Coronary artery (tissue), 2 donors: ENCODE measurements around the gene TRIM10.
"Not testable (repeated sequence)": the region's sequence is repeated elsewhere in the genome, so short reads cannot be mapped to it uniquely, and the experiment has no call there.

Experiments used
- DNase-seq: peaks from one replicate; pipeline ENCODE4 v3.0.0-alpha.2; 2017; ENCODE audit warnings: low spot score
- H3K27ac ChIP-seq, 2 donors: fragments of 200-600 bp; sonication (generic); one replicate each; pipeline ENCODE4 v1.5.1; 2016 to 2019
- H3K4me3 ChIP-seq: fragments of 200-600 bp; sonication (generic); 2 replicates; pipeline ENCODE4 v1.5.1; 2016; ENCODE audit warnings: mild to moderate bottlenecking, moderate library complexity
- CTCF ChIP-seq: fragments of 200-600 bp; sonication (generic); IDR thresholded peaks from one replicate; pipeline ENCODE4 v1.5.1; 2019; ENCODE audit warnings: antibody characterized with exemption

TRIM10 gene

GRCh38 chr6:30145818-30146217, 15.2 kb downstream of the TRIM10 start:
- TF ChIP-seq CTCF, result no peak
- Histone ChIP-seq H3K4me3 (no peak overlapping the region), H3K27ac (no peak overlapping the region)
- no peak for DNase-seq

GRCh38 chr6:30144811-30145210, 16.2 kb downstream of the TRIM10 start:
- Histone ChIP-seq H3K4me3 (no peak overlapping the region), H3K27ac (no peak overlapping the region)
- no peak for DNase-seq
- no peak for TF ChIP-seq CTCF

GRCh38 chr6:30143780-30144179, 17.2 kb downstream of the TRIM10 start:
- no peak for DNase-seq
- Histone ChIP-seq H3K4me3 (no peak overlapping the region), H3K27ac (no peak overlapping the region)
- no peak for TF ChIP-seq CTCF

- Histone ChIP-seq H3K27ac (no peak overlapping the region), H3K4me3 (no peak overlapping the region)
- DNase-seq, result no peak
- no peak for TF ChIP-seq CTCF
Measured at GRCh38 chr6:30142665-30143064, 18.3 kb downstream of the TRIM10 start.

GRCh38 chr6:30140240-30140639, 20.8 kb downstream of the TRIM10 start:
- not testable (repeated sequence) for H3K4me3 ChIP-seq, DNase-seq, H3K27ac ChIP-seq

GRCh38 chr6:30136570-30137286, 24.3 kb downstream of the TRIM10 start:
- DNase-seq, result no peak
- H3K4me3 ChIP-seq, result no peak overlapping the region
- no peak overlapping the region for H3K27ac ChIP-seq
- TF ChIP-seq CTCF, result no peak

GRCh38 chr6:30135757-30136156, 25.3 kb downstream of the TRIM10 start, which contains the start of gene TRIM40:
TRIM40 (plus strand) TSS chr6:30136140; CDS start chr6:30137037, 897 bp downstream.
- Histone ChIP-seq H3K4me3 (no peak within 1 kb of the TSS), H3K27ac (no peak within 1 kb of the TSS)
- DNase-seq, result no peak
- no peak for TF ChIP-seq CTCF
